GM18498 (cell line): ENCODE results near the gene MAN2A2.
"Not testable (repeated sequence)": the region's sequence is repeated elsewhere in the genome, so short reads cannot be mapped to it uniquely, and the experiment has no call there.

ENCODE experiments used
- ATAC-seq: cut with Tn5 transposase; IDR thresholded peaks from one replicate; pipeline ENCODE4 v1.9.1; 2021; ENCODE audit warnings: mild to moderate bottlenecking, moderate library complexity; ENCODE audit not compliant: unreplicated experiment

The MAN2A2 gene

DNA sequence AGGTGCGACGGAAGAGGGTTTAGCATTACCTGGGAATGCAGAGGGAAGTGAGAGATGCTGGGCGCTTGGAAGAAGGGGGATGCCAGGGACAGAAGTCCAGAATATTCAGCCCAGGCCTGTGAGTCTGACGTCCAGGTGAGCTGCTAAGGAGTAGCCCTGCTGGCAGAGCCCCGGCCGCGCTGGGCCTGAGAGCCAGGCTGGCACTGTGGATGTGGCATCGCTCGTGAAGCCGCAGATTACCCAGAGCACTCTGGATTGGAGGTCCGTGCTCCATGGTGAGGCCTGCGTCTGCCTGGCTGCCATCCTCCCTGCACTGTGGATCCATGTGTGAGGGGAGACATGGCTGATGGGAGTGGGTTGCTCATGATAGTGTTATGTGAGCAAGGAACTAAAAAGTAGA, 14.5 kb downstream of the MAN2A2 start:
- ATAC-seq, result no peak

DNA sequence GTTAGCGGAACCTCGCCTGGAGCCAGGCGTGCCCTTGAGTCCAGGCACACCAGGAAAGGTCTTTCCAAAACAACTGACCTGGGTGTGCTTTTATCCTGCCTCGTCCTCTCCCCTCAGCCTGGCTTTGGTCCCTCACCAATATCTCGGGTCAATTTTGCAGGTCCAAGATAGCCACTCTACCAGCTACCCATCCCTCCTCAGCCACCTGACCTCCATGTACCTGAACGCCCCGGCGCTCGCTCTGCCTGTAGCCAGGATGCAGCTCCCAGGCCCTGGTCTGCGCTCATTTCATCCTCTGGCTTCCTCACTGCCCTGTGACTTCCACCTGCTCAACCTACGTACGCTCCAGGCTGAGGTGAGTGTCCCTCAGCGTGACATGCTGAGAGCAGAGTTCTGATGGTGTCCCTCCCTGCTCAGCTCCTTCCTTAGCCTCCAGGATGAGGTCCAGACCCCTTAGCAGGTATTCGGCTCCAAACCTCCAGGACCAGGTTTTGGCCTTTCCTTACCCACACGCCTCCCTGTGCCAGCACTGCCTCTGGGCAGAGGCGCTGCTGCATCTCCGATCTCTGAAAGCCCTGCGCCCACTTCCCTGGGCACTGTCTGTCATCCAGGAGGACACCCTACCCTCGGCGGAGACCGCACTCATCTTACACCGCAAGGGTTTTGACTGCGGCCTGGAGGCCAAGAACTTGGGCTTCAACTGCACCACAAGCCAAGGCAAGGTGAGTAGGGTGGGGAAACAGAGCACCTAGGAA, 15.1 kb downstream of the MAN2A2 start:
- ATAC-seq, result no peak

DNA sequence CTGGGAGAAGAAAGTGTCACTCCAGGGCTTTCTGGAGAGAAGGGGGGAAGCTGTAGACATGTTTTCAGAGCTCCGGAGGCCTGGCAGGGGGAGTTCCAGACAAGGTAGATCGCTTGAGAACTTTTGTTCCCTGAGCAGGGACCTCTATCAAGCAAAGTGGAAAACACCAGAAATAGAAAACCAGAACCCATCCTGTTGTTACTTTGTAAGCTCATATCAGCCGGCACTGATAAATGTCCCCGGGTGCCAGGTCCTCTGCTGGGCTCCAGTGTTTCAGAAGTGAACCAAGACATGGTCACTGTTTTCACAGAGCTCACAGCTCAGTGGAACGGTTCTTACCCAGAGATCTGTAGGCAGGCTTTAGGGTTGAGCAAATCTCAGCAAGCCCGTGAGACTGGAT, 15.7 kb downstream of the MAN2A2 start:
- ATAC-seq, result no peak

DNA sequence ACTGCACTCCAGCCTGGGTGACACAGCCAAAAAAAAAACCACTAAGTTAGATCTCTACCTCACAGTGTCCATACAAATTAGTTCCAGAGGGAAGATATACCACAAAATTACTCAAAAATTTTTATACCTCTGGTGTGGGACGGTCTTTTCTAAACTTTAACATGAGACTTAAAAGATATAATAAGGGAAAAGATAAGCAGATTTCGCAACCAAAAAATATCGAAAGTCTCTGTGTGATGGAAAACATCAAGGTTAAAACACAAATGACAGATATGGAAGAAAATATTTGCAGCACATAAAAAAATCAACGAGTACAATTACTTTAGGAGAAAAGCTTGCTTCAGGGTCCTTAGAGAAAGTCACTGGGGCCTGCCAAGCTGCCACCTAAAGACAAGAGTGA, 18.8 kb downstream of the MAN2A2 start:
- no peak for ATAC-seq

DNA sequence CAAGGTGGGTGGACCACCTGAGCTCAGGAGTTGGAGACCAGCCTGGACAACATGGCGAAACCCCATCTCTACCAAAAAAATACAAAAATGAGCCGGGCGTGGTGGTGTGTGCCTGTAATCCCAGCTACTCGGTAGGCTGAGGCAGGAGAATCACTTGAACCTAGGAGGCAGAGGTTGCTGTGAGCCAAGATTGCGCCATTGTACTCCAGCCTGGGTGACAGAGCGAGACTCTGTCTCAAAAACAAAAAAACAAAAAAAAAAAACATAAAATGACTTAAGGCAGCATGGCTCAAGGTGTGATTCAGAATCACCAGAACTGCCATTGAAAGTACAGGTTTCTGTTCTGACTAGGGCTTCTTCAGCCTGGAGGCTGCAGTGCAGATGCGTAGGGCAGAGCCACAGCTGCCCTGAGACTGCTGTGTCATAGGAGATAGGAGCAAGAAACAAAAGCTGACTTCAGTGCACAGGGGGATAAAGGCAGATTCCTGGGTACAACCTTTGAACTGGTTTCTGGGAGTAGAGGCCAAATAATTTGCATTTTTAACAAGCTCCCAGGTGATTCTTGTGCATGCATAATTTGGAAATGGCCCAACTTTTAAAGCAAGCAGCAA, 19.7 kb downstream of the MAN2A2 start:
- ATAC-seq, result peak; percentile 90

DNA sequence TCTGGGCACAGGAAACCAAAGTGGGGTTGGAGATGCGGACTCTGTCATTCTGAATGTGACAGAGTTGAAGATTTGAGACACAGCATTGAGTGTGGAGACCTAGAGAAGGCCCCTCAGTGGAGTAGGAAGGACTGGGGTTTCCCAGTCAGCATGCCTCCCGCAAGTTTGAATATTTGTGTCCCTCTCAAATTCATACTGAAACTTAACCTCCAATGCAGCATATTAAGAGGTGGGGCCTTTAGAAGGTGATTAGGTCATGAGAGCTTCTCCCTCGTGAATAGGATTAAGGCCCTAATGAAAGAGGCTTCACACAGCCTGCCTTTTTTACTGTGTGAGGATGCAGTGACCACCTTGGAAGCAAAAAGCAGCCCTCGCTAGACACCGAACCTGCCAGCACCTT, 21.3 kb downstream of the MAN2A2 start:
- ATAC-seq, result no peak

DNA sequence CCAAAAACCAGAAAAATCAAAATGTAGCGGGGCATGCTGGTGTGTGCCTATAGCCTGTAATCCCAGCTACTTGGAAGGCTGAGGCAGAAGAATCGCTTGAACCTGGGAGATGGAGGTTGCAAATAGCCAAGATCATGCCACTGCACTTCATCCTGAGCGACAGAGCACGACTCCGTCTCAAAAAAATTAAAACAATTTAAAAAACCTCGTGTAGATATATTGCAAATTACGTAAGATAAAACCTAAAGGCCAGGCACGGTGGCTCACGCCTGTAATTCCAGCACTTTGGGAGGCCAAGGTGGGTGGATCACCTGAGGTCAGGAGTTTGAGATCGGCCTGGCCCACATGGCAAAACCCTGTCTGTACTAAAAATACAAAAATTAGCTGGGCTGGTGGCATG, 23.7 kb downstream of the MAN2A2 start:
- not testable (repeated sequence) for ATAC-seq

DNA sequence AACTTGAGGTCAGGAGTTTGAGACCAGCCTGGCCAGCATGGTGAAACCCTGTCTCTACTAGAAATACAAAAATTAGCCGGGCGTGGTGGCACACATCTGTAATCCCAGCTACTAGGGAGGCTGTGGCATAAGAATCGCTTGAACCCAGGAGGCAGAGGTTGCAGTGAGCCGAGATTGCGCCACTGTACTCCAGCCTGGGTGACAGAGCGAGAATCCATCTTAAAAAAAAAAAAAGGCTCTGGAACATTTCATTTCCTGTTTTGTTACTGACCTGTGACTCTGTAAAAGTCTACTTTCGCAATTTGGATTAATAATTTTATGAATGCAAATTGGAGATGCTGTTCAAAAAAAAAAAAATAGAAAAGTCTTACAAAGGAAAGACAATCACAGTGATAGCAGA, 25.0 kb downstream of the MAN2A2 start:
- not testable (repeated sequence) for ATAC-seq

DNA sequence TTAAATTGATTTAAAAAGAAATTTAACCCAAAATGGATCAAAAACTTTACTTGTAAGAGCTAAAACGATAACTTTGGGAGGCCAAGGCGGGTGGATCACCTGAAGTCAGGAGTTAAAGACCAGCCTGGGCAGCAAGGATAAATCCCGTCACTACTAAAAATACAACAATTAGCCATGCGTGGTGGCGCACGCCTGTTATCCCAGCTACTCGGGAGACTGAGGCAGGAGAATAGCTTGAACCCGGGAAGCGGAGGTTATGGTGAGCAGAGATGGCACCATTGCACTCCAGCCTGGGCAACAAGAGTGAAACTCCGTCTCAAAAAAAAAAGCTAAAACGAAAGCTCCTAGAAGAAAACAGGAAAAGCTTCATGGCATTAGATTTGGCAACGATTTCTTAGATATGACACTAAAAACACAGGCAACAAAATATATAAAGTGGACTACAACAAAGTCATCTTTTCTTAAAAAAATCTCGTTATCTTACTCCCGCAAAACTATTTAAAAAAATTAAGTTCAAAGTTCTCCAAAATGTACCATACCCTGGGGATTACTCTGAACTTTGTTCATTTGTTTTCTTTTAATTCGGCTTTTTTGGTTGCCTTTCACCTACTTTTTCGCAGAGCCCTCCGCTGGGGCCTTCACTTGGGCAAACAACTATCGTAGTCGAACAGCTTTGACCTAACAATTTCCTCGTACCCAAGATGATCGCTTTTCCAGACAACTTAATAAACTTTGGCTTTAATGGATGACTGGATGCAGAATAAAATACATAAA, 26.3 kb downstream of the MAN2A2 start:
- ATAC-seq, result no peak

DNA sequence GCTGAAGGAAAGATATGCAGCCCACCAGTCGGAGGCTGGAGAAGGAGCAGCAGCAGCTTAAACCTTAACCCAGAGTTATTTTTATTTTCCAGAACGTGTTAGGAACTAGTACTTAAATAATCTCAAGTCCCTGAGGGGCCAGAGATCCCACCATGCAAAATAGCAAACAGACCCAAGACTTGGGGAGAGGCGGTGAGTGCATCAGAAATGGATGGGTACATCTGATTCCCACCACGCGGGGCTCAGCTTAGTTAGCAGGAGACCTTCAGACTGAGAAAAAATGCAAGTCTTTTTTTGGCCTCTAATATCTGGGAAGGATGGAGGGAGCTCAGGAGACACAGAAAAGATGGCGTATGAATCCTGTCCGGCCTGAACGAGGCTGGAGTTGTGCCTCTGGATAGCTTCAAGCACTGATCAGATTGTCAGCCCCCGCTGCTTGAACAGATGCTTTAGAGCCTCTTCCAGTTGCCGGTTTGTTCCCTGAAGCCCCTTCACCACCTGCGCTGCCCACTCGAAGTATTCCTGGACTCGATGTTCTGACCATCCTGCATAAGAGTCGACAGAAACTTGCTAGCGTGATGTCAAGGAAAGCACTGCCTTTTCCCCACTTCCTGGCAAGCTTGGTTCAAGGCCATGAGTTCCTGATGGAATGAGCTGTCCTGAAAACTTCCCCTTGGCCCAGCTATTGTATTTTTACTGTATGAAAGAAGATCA, 27.9 kb downstream of the MAN2A2 start:
- no peak for ATAC-seq

DNA sequence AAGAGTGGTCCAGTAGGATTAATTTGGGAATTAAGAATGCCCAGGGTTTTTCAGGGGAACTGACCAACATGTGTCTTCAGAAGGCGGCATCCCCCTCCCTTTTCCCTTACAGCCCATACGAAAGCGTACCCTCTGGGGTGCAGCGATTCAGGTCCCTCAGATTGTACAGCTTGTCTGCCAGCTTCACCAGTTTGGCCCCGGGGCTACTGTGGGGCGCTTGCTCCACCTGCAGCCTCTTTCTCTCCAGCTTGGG, 28.4 kb downstream of the MAN2A2 start:
- no peak for ATAC-seq

DNA sequence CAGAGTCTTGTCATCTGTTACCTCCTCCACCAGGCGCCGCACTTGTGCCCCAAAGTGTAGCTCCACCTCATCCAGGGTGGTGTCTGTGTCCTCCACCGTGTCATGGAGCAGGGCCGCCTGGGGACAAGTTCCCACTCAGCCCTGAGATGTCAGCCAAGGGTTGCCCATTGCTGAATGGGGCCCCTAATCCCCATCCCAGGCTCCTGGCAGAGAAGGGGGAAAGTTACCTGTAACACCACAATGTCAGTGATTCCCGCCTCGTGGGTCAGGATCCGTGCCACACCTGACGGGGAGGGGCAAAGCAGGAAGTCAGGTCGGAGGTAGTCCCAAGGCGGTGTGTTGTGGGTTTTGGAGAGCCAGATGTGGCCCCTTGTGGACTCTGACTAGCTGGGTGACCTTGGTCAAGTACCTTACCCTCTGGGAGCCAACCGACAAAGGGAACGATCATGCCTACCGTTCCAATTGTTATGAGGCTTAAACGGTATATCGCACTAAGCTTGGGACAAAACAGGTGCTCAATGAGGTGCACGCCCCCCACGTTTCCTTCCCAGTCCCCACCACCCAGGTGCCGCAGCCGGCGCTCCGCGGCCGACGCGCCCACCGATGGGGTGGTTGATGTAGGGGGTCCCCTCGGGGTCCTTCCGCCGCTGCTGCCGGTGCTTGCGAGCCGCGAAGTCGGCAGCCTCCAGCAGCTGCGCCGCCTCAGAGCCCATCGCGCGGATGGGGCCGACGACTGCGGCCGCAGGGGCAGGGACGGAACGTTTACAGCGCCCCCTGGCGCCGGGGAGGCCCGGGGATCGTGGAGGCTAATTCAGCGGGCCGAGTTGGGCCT, 28.9 kb downstream of the MAN2A2 start, which contains the start of gene HDDC3:
Gene HDDC3, minus strand, starts transcription at position 722 of the 832 bp plus-strand sequence. Its CDS starts 9 bp downstream, at position 713.
- peak; percentile 45 for ATAC-seq

DNA sequence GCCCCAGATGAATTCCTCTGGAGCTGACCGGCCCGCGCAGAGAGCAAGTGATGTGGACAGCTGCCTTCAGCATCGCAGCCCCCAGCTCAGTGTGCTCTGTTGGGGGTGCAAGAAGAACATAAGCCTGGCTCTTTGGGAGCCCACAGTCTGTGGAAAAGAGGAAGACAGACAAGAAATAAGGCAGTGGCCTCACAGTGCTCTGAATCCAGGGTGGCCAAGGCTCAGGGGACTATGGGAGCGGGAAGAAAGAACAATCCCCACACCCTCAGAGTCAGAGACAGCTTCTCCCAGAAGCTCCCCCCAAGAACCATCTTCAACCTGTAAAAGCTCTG, 29.5 kb downstream of the MAN2A2 start:
- no peak for ATAC-seq

DNA sequence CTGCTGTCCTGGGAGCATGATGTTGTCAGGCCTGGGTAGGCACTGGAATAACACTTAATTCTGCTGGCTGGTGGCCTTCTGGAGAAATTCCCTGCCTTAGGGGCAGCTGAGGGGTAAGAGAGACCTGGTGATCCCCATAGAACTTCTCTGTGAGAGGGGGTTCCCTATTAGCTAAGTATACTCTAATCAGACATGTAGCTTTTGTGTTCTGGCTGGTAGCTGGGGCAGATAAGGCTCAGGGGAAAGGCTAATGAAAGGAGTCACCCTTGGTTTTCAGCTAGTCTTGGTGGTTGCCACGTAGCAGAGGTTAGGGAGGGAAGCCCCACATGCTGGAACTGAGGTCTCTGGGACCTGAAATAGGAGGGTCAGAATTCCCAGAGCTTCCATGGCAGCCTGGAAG, 30.2 kb downstream of the MAN2A2 start:
- no peak for ATAC-seq

DNA sequence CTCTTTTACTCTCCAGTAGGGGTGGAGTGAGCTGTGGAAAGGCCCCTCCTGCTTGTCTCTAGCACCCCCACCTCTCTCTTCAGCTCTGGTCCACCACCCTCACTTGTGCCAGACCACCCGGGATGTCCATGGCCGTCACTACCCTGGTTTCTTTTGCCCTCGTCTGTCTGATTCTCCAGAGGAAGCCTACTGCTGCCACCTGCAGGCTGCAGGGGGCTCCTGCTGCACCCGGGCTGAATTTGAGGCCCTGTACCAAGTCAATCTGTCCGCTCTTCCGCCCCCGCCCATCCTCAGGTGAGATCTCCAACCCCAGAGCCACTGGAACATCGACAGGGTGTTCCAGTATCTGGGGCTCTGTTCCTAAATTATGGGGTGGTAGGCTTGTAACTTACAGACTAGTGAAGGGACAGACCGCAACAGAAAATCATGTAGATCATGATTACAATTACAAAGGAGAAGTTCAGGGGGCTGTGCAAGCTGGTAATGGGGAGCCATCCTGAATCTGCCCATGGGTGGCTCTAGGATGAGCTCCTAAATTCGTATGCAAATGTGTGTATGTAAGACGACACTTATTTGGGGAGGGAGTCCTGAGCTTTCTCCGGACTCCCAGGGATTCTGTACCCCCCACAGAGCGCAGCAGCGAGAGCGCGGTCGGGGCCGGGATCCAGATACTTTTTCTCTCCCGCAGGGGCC, 31.3 kb downstream of the MAN2A2 start:
- ATAC-seq, result peak; percentile 39

DNA sequence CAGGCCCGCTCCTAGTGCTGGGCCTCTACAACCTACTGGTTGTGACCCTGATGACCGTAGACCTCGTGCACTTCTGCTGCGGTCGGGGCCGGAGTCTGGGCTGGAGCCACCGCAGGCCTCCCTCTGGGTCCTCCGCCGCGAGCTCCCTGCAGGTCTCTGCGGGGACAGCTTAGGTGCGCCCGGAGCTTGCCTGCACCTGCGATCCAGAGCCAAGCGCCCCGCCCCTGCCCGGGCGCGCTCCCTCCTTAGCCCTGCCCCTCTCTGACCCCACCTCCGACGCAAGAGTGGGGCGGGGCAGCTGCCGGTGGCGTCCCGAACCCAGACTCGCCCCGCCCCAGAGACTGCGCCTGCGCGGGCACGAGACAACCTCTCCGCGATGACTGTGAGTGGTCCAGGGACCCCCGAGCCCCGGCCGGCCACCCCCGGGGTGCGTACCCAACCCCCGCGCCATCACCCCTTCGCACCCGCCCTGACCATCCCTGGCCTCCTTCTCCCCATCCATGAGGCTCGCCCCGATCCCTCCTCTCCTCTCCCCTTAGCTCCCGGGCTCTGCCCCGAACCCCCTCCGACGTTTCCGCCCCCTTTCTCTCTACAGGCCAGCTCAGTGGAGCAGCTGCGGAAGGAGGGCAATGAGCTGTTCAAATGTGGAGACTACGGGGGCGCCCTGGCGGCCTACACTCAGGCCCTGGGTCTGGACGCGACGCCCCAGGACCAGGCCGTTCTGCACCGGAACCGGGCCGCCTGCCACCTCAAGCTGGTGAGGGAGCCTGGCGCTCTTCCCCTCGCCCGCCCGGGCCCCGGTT, 32.0 kb downstream of the MAN2A2 start, which contains the start of gene UNC45A:
Gene UNC45A, plus strand, starts transcription at position 337 of the 803 bp plus-strand sequence. Its CDS starts 40 bp downstream, at position 377.
- peak; percentile 73 for ATAC-seq

DNA sequence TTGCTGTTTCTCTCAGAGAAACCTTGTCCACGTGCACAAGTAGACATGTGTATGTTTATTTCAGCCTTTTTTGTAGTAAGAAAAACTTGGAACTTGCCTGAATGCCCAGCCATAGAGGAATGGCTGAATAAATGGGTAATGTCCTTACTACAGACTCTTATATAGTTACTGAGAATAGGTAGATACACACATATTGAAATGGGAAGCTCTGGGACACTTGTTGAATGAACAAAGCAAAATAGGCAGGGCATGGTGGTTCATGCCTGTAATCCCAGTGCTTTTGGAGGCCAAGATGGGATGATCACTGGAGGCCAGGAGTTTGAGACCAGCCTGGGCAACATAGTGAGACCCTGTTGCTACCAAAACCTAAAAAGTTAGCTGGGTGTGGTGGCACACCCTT, 33.7 kb downstream of the MAN2A2 start:
- ATAC-seq, result no peak

DNA sequence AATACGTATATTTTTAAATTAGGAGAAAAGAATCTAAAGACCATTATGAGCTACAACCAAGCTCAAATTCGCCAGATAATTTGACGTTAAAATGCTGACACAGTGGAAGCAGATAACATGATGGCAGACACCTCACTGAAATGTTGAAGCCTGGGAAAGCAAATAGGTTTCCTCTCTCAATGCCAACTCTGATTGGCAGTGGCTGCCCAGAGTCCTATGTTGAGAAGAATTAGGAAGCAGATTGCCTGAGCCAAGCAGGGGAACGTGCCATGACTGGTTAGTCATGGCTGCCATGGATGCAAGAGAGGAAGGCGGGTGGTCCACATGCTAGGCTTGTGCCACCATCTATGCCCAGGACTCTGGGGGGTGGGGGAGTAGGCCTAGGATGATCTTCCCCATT, 35.2 kb downstream of the MAN2A2 start:
- no peak for ATAC-seq

DNA sequence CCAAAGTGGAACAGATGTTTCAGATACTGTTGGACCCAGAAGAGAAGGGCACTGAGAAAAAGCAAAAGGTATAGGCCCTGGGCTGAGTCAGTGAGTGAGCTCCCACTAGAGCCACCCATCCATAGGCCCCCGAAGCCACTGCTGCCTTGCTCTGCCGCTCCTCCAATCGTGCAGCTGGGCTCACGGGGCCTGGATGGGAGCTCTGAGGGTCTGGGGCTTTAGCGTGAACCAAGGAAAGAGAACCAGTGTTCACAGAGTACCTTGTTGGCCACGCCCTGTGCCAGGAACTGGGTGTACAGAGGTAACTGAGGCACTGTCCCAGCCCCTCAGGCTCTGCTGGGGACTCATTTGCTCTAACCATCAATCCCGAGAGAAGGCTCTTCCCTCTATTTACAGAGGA, 36.7 kb downstream of the MAN2A2 start:
- no peak for ATAC-seq
